Endothelial cell of umbilical vein (primary cell): Measurements from ENCODE around the gene ZNF407. TPM values are rescaled to one million over a fixed set of nuclear protein-coding genes. Genes with fewer than 3 reads are reported as not detected.

ENCODE experiments used
- BruUV-seq: library from RNA; stranded (reverse); fragments of 400-500 nt; replicated peaks from 2 replicates; lab custom pipeline; 2021; lab: Mats Ljungman, UMichigan
- CTCF ChIA-PET: fragments of 300-600, 350-600 bp; sonication (Branson Sonifier 250); formaldehyde crosslinking; loops from one replicate; lab custom pipeline; 2021; ENCODE audit warnings: antibody characterized with exemption, inconsistent platforms; lab: Charles Lee
- POLR2A ChIA-PET: fragments of 300-600, 350-600 bp; sonication (Branson Sonifier 250); formaldehyde crosslinking; loops from one replicate; lab custom pipeline; 2021; ENCODE audit warnings: antibody characterized with exemption, inconsistent platforms; lab: Charles Lee
- DNase-seq: peaks from one replicate; pipeline ENCODE4 v3.0.0-alpha.2; 2011; ENCODE audit warnings: low read depth, low spot score
- FAIRE-seq: peaks from 2 replicates; lab custom pipeline; 2011; peaks lifted over from hg19 to GRCh38; lab: Jason Lieb, UNC
- H2AFZ ChIP-seq: 2 replicates; pipeline ENCODE4 v1.6.0; 2012; ENCODE audit warnings: low read depth, low read length, control low read depth, inconsistent platforms
- H3K27ac ChIP-seq: 2 replicates; pipeline ENCODE4 v1.5.1; 2011; ENCODE audit warnings: low read depth, mild to moderate bottlenecking, control low read depth, low read length, moderate library complexity; ENCODE audit not compliant: insufficient read depth
- H3K27me3 ChIP-seq, 2 experiments: 2 replicates each; pipeline versions ENCODE4 v1.6.0 to v1.6.1; 2011; ENCODE audit warnings: low read length in 2 of 2, mixed read lengths in 1 of 2; ENCODE audit not compliant: control insufficient read depth in 2 of 2, insufficient read depth in 2 of 2
- H3K36me3 ChIP-seq, 2 experiments: 2 replicates in 1 of 2; 3 replicates in 1 of 2; pipeline ENCODE4 v1.5.1; 2011; ENCODE audit warnings: low read length in 2 of 2, mild to moderate bottlenecking in 1 of 2, moderate library complexity in 1 of 2; ENCODE audit not compliant: control insufficient read depth in 2 of 2, insufficient read depth in 2 of 2; ENCODE audit errors: extremely low read depth in 1 of 2
- H3K4me1 ChIP-seq: 3 replicates; pipeline ENCODE4 v1.5.1; 2011; ENCODE audit warnings: mild to moderate bottlenecking, low read length; ENCODE audit not compliant: control insufficient read depth, insufficient read depth; ENCODE audit errors: extremely low read depth
- H3K4me2 ChIP-seq: 2 replicates; pipeline ENCODE4 v1.6.1; 2011; ENCODE audit warnings: low read length, control low read depth, mixed read lengths; ENCODE audit not compliant: insufficient read depth
- H3K4me3 ChIP-seq, 3 experiments: fragments of 200-600 bp in 1 of 3; sonication (generic), shearing (Covaris generic) in 1 of 3; replicated peaks in 1 of 3; 2 replicates each; pipeline ENCODE4 v1.5.1; 2011 to 2016; ENCODE audit warnings: control low read depth in 3 of 3, low read length in 3 of 3, mild to moderate bottlenecking in 2 of 3, inconsistent platforms in 1 of 3, low read depth in 1 of 3, moderate library complexity in 1 of 3; ENCODE audit not compliant: insufficient read depth in 1 of 3
- H3K79me2 ChIP-seq: 2 replicates; pipeline ENCODE4 v1.6.0; 2012; ENCODE audit warnings: low read length, inconsistent platforms; ENCODE audit not compliant: control insufficient read depth, insufficient read depth
- H3K9ac ChIP-seq: replicated peaks from 2 replicates; pipeline ENCODE3; 2011; ENCODE audit warnings: low read length, control low read depth; ENCODE audit not compliant: insufficient read depth; ENCODE audit errors: extremely low read depth
- H3K9me1 ChIP-seq: replicated peaks from 3 replicates; pipeline ENCODE4 v1.6.0; 2011; ENCODE audit warnings: mild to moderate bottlenecking, low read length; ENCODE audit not compliant: control insufficient read depth, insufficient read depth; ENCODE audit errors: extremely low read depth
- H3K9me3 ChIP-seq: replicated peaks from 2 replicates; pipeline ENCODE4 v1.5.1; 2012; ENCODE audit warnings: low read length, inconsistent platforms; ENCODE audit not compliant: control insufficient read depth, insufficient read depth
- H4K20me1 ChIP-seq: replicated peaks from 2 replicates; pipeline ENCODE3; 2011; ENCODE audit warnings: mild to moderate bottlenecking, low read length; ENCODE audit not compliant: control insufficient read depth, insufficient read depth; ENCODE audit errors: extremely low read depth
- CTCF ChIP-seq, 2 donors: IDR thresholded peaks; 1 replicate in 1 of 2; 2 replicates in 1 of 2; pipeline ENCODE4 v1.5.1; 2011; ENCODE audit warnings: low read length in 2 of 2, mild to moderate bottlenecking in 2 of 2, moderate library complexity in 2 of 2, control low read depth in 1 of 2, inconsistent platforms in 1 of 2, low read depth in 1 of 2; ENCODE audit not compliant: insufficient read depth in 1 of 2; ENCODE audit errors: extremely low read depth in 1 of 2
- EZH2 ChIP-seq: IDR thresholded peaks from 2 replicates; pipeline ENCODE4 v1.6.1; 2012; ENCODE audit warnings: borderline replicate concordance, low read depth, mild to moderate bottlenecking, moderate library complexity, low read length, inconsistent platforms; ENCODE audit not compliant: severe bottlenecking
- FOS ChIP-seq: IDR thresholded peaks from 2 replicates; pipeline ENCODE4 v1.6.1; 2011; ENCODE audit warnings: mild to moderate bottlenecking, low read length, moderate library complexity, borderline replicate concordance; ENCODE audit not compliant: insufficient read depth
- GATA2 ChIP-seq: IDR thresholded peaks from 2 replicates; pipeline ENCODE4 v1.7.0; 2011; ENCODE audit warnings: low read depth, mild to moderate bottlenecking, moderate library complexity, mixed read lengths, low read length; ENCODE audit not compliant: insufficient read length, insufficient read depth
- JUN ChIP-seq: IDR thresholded peaks from 2 replicates; pipeline ENCODE4 v1.6.1; 2011; ENCODE audit warnings: borderline replicate concordance, low read depth; ENCODE audit not compliant: insufficient read length, insufficient read depth
- MAX ChIP-seq: IDR thresholded peaks from 2 replicates; pipeline ENCODE4 v1.6.1; 2011; ENCODE audit not compliant: insufficient read depth, insufficient read length
- MYC ChIP-seq: IDR thresholded peaks from one replicate; pipeline ENCODE4 v1.6.1; 2011; ENCODE audit warnings: mild to moderate bottlenecking, low read depth, low read length
- POLR2A ChIP-seq: IDR thresholded peaks from 2 replicates; pipeline ENCODE4 v1.6.1; 2012; ENCODE audit warnings: low read depth, mild to moderate bottlenecking, control low read depth, low read length
- POLR2AphosphoS5 ChIP-seq: IDR thresholded peaks from 2 replicates; pipeline ENCODE4 v1.6.1; 2012; ENCODE audit warnings: low read depth, mild to moderate bottlenecking, control low read depth, low read length, moderate library complexity; ENCODE audit not compliant: insufficient read depth
- dilution Hi-C: fragments of 300-500 bp; cut with MboI; formaldehyde crosslinking; loops from one replicate; pipeline ENCODE4 v1.15.0; 2019; ENCODE audit warnings: low sequenced_read_pairs; ENCODE audit not compliant: extremely low pct_ligation_motif_present
- intact Hi-C: fragments of 100-400 bp; cut with micrococcal nuclease; formaldehyde crosslinking; loops from one replicate; pipeline ENCODE4 v1.10.0; 2022
- polyA plus RNA-seq, 4 experiments: library from polyadenylated mRNA; depleted of rRNA in 3 of 4; stranded (reverse) in 3 of 4; unstranded in 1 of 4; fragments of >200 nt; gene quantifications; 2 replicates each; pipeline versions ENCODE4 v1.2.1 to v1.2.3, GENCODE V29; 2011 to 2012; ENCODE audit warnings: missing spikeins in 1 of 4
- total RNA-seq: library from RNA; stranded (reverse); gene quantifications from 2 replicates; pipeline ENCODE4 v1.2.3, GENCODE V29; 2021

ZNF407 gene
- total and polyA plus RNA-seq, 2 donors (not counting 3 experiments of a cell fraction or from before 2014, with no cell fraction given) = 3.8 to 20.1 TPM

GRCh38 chr18:75060185-75060584, 462.5 kb downstream of the ZNF407 start:
- Histone ChIP-seq H3K27me3 (no peaks in the 10 kb centered on the region), H3K9ac (no peak overlapping the region), H3K4me3 (no peak overlapping the region), H3K4me1 (no peaks in the 10 kb centered on the region), H3K27ac (no peak overlapping the region), H4K20me1 (no peaks in the 10 kb centered on the region), H3K9me1 (no peaks in the 10 kb centered on the region), H3K79me2 (no peaks in the 10 kb centered on the region), H3K4me2 (no peak overlapping the region), H3K9me3 (no peaks in the 10 kb centered on the region), H2AFZ (no peak overlapping the region), H3K36me3 (no peaks in the 10 kb centered on the region)
- POLR2A ChIA-PET = no interaction called here
- DNase-seq (no peak), FAIRE-seq (no peak)
- intact Hi-C loops = no loop called here
- dilution Hi-C loops = no loop called here
- no TSS peak for BruUV-seq
- TF ChIP-seq POLR2AphosphoS5 (no peak), CTCF (IDR thresholded peaks at IDR 0.05; ENCODE audit: extremely low read depth in 1 of 2, insufficient read depth in 1 of 2, low read depth in 1 of 2, low read length in 2 of 2) (no peak), JUN (no peak), FOS (no peak), GATA2 (no peak), MYC (no peak), POLR2A (no peak), MAX (no peak), EZH2 (no peak)
- CTCF ChIA-PET = interaction anchor here (1.2 to 1.5 kb wide), 3 partner anchors 9 to 20 kb away, joined by 3 to 5 read pairs (median 4); no protein-coding TSS in a partner anchor
